H1 (cell line): ENCODE data around the gene HK1. TPM values are rescaled to one million over a fixed set of nuclear protein-coding genes. Genes with fewer than 3 reads are reported as not detected.

Source experiments
- EP300 ChIP-seq, 2 experiments: IDR thresholded peaks; 1 replicate in 1 of 2; 2 replicates in 1 of 2; pipeline ENCODE4 v1.6.1; 2011 to 2012; ENCODE audit warnings: low read depth in 2 of 2, low read length in 2 of 2, mild to moderate bottlenecking in 2 of 2, borderline replicate concordance in 1 of 2, inconsistent platforms in 1 of 2, moderate library complexity in 1 of 2
- SP1 ChIP-seq: IDR thresholded peaks from 2 replicates; pipeline ENCODE4 v1.6.1; 2011; ENCODE audit warnings: low read depth, low read length
- TBP ChIP-seq: IDR thresholded peaks from 2 replicates; pipeline ENCODE4 v1.6.1; 2011; ENCODE audit warnings: low read depth, low read length, improper control_type of control experiment
- polyA plus RNA-seq, 7 experiments: library from polyadenylated mRNA; depleted of rRNA in 3 of 7; stranded (reverse) in 5 of 7; unstranded in 2 of 7; fragments of >200 nt in 5 of 7; fragments of 200-250 nt in 2 of 7; gene quantifications; 1 replicate in 5 of 7; 2 replicates in 1 of 7; 4 replicates in 1 of 7; pipeline versions ENCODE4 v1.2.1 to v1.2.3, GENCODE V29; 2011 to 2013; ENCODE audit warnings: missing spikeins in 2 of 7, mixed read lengths in 2 of 7
- total RNA-seq: library from RNA; stranded (reverse); fragmentation: NEBNext Ultra II Directional; extraction: Animal tissue kit (Norgen Biotek cat#: 25700); gene quantifications from 2 replicates; pipeline ENCODE4 v1.2.1, GENCODE V29; 2021

HK1 gene
- total and polyA plus RNA-seq, 2 of the 8 experiments (the other 6 are each of a cell fraction or from before 2014, with no cell fraction given) = 55.8 to 247 TPM

DNA sequence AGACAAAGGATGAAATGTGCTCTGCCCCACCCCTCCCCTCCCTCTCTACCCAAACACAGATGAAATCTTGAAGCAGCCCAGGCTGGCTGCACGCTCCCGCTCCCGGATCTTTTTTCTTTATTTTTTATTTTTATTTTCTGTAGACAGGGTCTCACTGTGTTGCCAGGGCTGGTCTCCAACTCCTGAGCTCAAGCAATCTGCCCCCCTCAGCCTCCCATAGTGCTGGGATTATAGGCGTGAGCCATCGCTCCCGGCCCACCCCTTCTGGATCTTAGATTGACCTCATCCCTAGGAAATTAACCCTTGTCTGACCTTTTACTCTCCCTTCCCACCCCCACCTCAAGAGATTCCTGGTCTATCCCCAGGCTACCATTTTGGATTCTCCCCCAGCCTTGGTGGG, 124.1 kb downstream of the HK1 start (continued):
- no peak for TF ChIP-seq TBP
- no peak for TF ChIP-seq EP300 (IDR thresholded peaks at IDR 0.05; ENCODE audit: borderline replicate concordance in 1 of 2, low read depth in 2 of 2, low read length in 2 of 2)
- TF ChIP-seq SP1 = no peak
